ENCODE data around the gene SNX20.

SNX20 gene

DNA sequence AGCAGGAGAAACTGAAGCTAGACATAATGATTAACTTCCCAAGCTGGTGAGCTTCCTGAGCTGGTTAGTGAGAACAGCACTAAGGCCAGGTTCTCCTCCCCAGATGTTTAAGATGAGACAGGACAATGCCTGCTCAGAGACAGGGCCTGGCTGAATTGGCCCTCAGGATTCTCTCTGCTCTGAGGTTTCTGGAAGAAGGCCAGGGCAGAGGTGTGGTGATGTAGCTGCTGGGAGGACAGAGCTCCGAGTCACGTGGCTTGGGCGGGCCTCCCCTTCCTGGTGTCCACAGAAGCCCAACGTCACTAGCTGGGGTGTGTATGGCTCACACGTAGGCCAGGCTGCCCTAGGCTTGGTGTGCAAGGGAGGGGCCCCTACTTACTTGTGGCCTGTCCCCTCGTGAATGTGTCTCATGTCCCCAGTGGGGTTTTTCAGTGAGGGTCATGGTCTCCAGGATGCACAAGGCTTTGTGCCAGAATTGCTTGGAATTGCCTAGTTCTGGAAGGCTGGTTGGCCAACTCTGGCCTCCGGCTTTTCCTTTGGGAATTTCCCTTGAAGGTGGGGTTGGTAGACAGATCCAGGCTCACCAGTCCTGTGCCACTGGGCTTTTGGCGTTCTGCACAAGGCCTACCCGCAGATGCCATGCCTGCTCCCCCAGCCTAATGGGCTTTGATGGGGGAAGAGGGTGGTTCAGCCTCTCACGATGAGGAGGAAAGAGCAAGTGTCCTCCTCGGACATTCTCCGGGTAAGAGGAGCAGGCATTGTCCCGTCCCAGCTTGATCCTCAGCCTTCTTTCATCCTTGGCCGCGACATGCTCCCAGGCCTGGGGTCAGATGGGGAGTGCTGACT, 15.7 kb upstream of the SNX20 start:
- Histone ChIP-seq H3K36me3 (ENCODE audit: insufficient read depth, low read length) (no peaks in the 10 kb centered on the region), H3K9me3 (ENCODE audit: low read length) (no peaks in the 10 kb centered on the region), H3K4me3 (ENCODE audit: low read length) (no peak overlapping the region), H3K4me1 (ENCODE audit: insufficient read depth, low read length) (no peaks in the 10 kb centered on the region), H2AFZ (ENCODE audit: low read depth, low read length) (no peak overlapping the region), H3K27me3 (ENCODE audit: insufficient read depth, low read length) (peaks cover 37% of the 10 kb centered on the region)

DNA sequence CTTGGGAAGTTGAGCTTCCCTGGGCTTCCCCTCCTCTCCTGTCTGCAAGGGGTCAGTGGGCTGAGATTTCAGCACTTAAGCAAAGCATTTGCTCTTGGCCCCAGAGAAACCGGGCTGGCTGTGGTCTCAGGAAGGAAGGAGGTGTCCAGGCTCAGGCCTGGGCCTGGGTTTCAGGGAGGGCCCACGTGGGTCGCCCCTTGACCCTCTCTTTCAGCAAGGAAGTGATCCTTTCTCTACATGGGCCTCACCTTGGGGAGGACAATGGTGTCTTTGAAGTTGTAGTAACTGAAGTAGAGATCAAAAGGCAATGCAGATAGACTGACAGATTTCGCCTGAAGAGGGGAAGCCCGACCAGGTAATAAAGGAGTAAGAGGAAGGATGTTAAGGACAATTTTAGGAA, 15.0 kb upstream of the SNX20 start:
- Histone ChIP-seq H3K36me3 (ENCODE audit: insufficient read depth, low read length) (no peaks in the 10 kb centered on the region), H3K4me3 (ENCODE audit: low read length) (no peak overlapping the region), H3K9me3 (ENCODE audit: low read length) (no peaks in the 10 kb centered on the region), H2AFZ (ENCODE audit: low read depth, low read length) (no peak overlapping the region), H3K4me1 (ENCODE audit: insufficient read depth, low read length) (no peaks in the 10 kb centered on the region), H3K27me3 (ENCODE audit: insufficient read depth, low read length) (peaks cover 37% of the 10 kb centered on the region)

DNA sequence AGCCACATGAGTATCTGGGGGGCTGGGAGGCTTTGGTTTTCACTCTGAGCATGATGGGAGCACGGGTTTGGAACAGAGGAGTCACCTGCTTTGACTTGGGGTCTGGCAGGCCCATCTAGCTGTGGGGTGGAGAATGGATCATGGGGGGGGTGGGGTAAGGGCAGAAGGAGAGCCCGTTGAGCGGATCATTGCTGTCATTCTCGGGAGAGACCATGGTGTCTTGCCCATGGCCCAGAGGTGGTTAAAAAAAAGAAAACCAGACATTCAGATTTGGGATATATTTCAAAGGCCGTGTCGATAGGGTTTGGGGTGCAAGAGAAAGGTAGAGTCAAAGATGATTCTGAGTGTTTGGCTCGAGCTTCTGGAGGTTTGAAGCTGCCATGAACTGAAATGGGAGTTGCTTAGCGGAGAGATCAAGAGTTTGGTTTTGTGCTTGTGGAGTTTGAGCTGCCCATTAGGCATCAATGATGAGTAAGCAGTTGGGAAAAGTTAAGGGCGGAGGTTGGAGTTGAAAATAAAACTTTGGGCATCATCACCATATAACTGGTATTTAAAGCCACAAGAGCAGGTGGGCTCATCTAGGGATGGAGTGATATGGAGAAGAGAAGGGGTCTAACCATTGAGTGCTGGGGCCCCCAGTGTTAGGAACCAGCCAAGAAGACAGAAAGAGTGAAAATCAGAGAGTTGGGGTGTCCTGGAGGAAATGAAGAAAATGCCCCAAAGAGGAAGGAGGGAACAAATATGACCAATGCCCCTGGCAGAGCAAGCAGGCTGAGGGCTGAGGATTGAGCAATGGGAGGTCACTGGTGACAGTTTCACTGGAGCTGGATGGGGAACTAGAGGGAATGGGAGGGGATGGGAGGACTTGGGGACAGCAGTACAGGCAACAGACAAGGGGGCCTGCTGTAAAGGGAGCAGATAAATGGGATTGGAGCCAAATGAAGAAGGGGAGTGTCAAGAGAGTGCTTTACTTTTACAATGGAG, 14.2 kb upstream of the SNX20 start:
- H3K36me3 ChIP-seq (ENCODE audit: insufficient read depth, low read length) = no peaks in the 10 kb centered on the region
- peaks cover 40% of the 10 kb centered on the region for H3K27me3 ChIP-seq (ENCODE audit: insufficient read depth, low read length)
- no peaks in the 10 kb centered on the region for H3K9me3 ChIP-seq (ENCODE audit: low read length)
- H3K4me1 ChIP-seq (ENCODE audit: insufficient read depth, low read length) = no peaks in the 10 kb centered on the region
- no peak overlapping the region for H2AFZ ChIP-seq (ENCODE audit: low read depth, low read length)
- H3K4me3 ChIP-seq (ENCODE audit: low read length) = no peak overlapping the region

DNA sequence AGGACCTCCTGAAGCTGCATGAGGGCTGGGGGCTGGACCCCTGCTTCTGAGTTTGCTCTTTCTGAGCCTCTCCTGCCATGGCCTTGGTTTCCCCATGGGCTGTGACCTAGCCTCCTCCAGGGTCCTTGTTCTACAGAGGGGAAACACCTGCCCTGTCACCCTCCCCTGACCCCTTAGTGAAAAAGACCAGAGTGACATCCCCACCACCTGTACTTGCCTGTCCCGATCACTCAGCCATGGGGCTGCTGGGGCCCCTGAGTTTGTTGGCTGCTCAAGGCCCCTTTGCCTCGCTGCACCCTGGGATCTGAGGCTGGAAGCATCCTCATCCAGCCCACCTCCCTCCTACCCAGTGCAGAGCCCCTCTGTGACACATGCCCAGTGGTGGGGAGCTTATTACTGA, 13.1 kb upstream of the SNX20 start:
- H3K9me3 ChIP-seq (ENCODE audit: low read length) = no peaks in the 10 kb centered on the region
- H3K4me1 ChIP-seq (ENCODE audit: insufficient read depth, low read length) = no peaks in the 10 kb centered on the region
- H3K27me3 ChIP-seq (ENCODE audit: insufficient read depth, low read length) = peaks cover 40% of the 10 kb centered on the region
- no peak overlapping the region for H2AFZ ChIP-seq (ENCODE audit: low read depth, low read length)
- H3K36me3 ChIP-seq (ENCODE audit: insufficient read depth, low read length) = no peaks in the 10 kb centered on the region
- H3K4me3 ChIP-seq (ENCODE audit: low read length) = no peak overlapping the region

DNA sequence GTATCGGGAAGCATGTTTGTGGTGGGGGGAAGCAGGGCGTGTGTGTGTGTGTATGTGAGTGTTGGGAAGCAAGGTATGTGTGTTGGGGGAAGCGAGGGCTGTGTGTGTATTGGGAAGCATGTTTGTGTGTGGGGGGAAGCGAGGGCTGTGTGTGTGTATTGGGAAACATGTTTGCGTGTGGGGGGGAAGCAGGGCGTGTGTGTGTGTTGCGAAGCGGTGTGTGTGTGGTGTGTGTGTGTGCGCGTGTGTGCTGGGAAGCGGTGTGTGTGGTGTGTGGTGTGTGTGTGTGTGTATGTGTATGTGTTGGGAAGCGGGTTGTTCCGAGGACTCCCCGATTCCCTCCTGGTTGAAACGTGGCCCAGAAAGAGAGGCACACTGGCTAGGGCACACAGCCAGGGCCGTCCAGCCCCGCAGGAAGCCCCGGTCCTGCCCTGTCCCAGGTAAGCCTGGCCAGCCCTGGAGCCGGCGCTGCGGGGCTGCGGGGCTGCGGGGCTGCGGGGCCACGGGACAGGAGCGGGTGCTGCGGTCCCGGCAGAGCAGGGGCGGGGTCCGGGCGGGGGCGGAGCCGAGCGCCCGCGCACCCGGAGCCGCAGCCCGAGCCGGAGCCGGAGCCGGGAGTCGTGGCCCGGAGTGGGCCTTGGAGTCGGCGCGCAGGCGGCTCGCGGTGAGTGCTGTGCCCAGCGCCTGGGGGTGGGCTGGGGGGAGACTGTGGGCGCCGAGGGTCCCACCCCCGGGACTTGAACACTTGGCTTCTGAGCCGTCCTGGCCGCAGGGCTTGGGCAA, 12.1 kb upstream of the SNX20 start, which contains the start of gene NOD2:
Gene NOD2 (plus strand): TSS at position 608 of the 783 bp plus-strand sequence. CDS start 5,890 bp downstream, outside the sequence.
- Histone ChIP-seq H3K4me1 (ENCODE audit: insufficient read depth, low read length) (no peaks in the 10 kb centered on the region), H3K4me3 (ENCODE audit: low read length) (no peak within 1 kb of the TSS), H3K9me3 (ENCODE audit: low read length) (no peaks in the 10 kb centered on the region), H3K36me3 (ENCODE audit: insufficient read depth, low read length) (no peaks in the 10 kb centered on the region), H3K27me3 (ENCODE audit: insufficient read depth, low read length) (peaks cover 39% of the 10 kb centered on the region), H2AFZ (ENCODE audit: low read depth, low read length) (no peak within 1 kb of the TSS)

DNA sequence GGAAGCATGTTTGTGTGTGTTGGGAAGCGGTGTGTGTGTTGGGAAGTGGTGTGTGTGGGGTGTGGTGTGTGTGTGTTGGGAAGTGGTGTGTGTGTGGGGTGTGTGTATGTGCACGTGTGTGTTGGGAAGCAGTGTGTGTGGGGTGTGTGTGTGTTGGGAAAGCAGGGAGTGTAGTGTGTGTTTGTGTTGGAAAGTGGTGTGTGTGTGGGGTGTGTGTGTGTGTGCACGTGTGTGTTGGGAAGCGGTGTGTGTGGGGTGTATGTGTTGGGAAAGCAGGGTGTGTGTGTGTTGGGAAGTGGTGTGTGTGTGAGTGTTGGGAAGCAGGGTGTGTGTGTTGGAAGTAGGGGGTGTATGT, 11.5 kb upstream of the SNX20 start:
- Histone ChIP-seq H2AFZ (ENCODE audit: low read depth, low read length) (no peak overlapping the region), H3K4me1 (ENCODE audit: insufficient read depth, low read length) (no peaks in the 10 kb centered on the region), H3K27me3 (ENCODE audit: insufficient read depth, low read length) (peaks cover 37% of the 10 kb centered on the region), H3K36me3 (ENCODE audit: insufficient read depth, low read length) (no peaks in the 10 kb centered on the region), H3K4me3 (ENCODE audit: low read length) (no peak overlapping the region), H3K9me3 (ENCODE audit: low read length) (no peaks in the 10 kb centered on the region)

DNA sequence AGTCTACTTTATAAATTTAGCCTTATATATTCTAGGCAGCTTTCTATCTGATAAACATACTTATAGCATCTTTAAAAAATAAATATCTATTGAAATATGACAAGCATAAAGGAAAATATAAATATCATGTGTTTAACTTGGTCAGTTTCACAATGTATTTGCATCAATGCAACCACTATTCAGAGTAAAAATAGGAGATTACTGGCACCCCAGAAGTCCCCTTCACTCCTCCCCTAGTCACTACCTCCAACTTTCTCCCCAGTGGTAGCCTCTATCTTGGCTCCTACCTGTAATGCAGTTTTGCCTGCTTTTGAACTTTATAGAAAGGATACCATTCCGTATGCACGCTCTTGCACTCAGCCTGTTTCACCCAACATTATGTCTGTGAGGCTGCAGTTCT, 9.1 kb upstream of the SNX20 start:
- H3K36me3 ChIP-seq (ENCODE audit: insufficient read depth, low read length) = no peaks in the 10 kb centered on the region
- H3K27me3 ChIP-seq (ENCODE audit: insufficient read depth, low read length) = peaks cover 25% of the 10 kb centered on the region

DNA sequence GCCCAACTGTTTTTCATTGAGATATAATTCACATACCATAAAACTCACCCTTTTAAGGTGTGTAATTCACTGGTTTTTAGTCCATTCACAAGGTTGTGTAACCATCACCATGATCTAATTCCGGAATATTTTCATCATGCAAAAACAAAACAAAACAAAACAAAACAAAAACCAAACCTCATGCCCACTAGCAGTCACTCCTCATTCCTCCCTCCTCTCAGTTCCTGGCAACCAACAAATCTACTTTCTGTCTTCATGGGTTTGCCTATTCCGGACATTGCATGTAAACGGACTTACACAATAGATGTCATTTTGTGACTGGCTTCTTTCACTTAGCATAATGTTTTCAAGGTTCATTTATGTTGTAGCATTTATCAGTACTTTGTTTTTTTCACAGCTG, 7.8 kb upstream of the SNX20 start:
- H3K27me3 ChIP-seq (ENCODE audit: insufficient read depth, low read length) = peaks cover 19% of the 10 kb centered on the region
- no peaks in the 10 kb centered on the region for H3K4me1 ChIP-seq (ENCODE audit: insufficient read depth, low read length)
- H3K4me3 ChIP-seq (ENCODE audit: low read length) = no peak overlapping the region
- no peaks in the 10 kb centered on the region for H3K36me3 ChIP-seq (ENCODE audit: insufficient read depth, low read length)
- H2AFZ ChIP-seq (ENCODE audit: low read depth, low read length) = no peak overlapping the region
- no peaks in the 10 kb centered on the region for H3K9me3 ChIP-seq (ENCODE audit: low read length)

More for the DNA sequence above, 9.1 kb upstream of the SNX20 start:
- no peaks in the 10 kb centered on the region for H3K9me3 ChIP-seq (ENCODE audit: low read length)
- no peak overlapping the region for H3K4me3 ChIP-seq (ENCODE audit: low read length)
- H3K4me1 ChIP-seq (ENCODE audit: insufficient read depth, low read length) = no peaks in the 10 kb centered on the region
- no peak overlapping the region for H2AFZ ChIP-seq (ENCODE audit: low read depth, low read length)

DNA sequence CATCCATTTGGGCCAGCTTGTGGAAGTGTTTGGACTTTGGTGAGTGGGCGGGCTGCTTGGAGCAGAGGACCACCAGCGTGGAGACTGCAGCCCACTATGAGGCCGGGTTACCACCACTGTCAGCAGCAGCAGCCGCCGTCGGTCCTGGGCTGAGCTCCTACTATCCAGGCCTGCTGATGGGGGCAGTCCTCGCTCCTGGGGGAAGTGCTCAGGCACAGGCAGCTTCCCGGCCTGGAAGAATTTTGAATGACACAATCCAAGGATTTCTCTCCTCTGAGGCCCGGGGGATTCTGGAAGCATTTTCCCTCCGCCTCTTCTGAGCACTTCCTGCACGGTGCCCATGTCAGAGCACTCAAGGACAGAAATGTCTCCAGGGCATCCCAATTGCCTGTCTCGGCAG, 7.0 kb upstream of the SNX20 start:
- Histone ChIP-seq H2AFZ (ENCODE audit: low read depth, low read length) (no peak overlapping the region), H3K4me3 (ENCODE audit: low read length) (no peak overlapping the region), H3K36me3 (ENCODE audit: insufficient read depth, low read length) (no peaks in the 10 kb centered on the region), H3K4me1 (ENCODE audit: insufficient read depth, low read length) (no peaks in the 10 kb centered on the region), H3K27me3 (ENCODE audit: insufficient read depth, low read length) (peaks cover 12% of the 10 kb centered on the region), H3K9me3 (ENCODE audit: low read length) (no peaks in the 10 kb centered on the region)

DNA sequence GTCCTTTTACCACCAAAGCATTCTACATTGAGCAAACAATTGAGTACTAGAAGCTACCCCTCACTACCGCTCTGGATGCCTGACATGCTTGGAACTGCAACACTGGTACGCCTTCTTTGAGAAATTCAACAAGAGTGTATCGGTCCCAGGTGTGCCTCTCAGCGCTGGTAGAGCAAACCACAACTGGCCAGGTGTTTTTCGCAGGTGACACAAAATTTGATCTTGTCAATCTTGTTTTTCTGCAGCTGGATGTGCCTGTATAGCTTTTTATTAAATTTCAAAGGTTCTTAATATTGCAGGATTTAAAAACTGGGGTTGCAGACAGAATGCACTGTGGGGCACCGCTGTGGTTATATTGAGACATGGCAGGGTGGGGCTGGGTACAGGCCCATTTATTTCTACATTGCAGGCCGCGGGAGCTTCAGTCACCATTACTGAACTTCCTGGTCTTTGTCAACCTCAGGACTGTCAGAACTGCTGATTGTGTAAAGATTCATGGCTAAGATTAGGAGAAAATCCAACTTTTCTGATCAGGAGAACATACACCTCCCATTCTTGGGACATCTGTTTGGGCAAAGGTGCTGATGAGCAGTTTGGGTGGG, 4.5 kb upstream of the SNX20 start:
- no peaks in the 10 kb centered on the region for H3K27me3 ChIP-seq (ENCODE audit: insufficient read depth, low read length)
- H2AFZ ChIP-seq (ENCODE audit: low read depth, low read length) = no peak overlapping the region
- no peaks in the 10 kb centered on the region for H3K4me1 ChIP-seq (ENCODE audit: insufficient read depth, low read length)
- no peaks in the 10 kb centered on the region for H3K9me3 ChIP-seq (ENCODE audit: low read length)
- no peak overlapping the region for H3K4me3 ChIP-seq (ENCODE audit: low read length)
- H3K36me3 ChIP-seq (ENCODE audit: insufficient read depth, low read length) = no peaks in the 10 kb centered on the region

DNA sequence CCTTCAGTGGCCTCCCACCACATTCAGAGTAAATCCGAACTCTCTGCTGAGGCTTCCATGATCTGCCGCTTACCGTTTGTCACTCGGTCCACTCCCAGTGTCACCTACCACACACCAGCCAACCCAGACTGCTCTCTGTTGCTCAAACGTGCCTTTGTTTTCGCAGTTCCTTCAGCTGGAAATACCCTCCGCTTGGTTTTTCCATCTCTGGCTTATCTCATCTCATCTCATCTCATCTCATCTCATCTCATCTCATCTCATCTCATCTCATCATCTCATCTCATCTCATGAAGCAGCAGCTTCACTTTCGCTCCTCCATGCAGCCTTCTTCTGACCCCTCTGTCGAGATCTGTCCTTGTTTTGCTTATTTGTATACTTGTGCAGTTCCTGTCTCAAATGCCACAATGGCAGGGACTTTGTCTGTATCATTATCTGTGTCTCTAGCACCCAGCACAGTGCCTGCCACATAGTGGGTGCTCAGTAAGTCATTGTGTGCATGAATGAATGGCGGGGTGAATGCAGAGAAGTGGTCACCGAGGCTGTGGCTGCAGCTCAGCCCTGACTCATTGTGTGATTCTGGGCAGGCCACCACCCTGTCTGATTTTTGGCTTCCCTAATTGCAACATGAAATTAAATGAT, 3.8 kb upstream of the SNX20 start:
- Histone ChIP-seq H3K27me3 (ENCODE audit: insufficient read depth, low read length) (no peaks in the 10 kb centered on the region), H3K9me3 (ENCODE audit: low read length) (no peaks in the 10 kb centered on the region), H3K36me3 (ENCODE audit: insufficient read depth, low read length) (no peaks in the 10 kb centered on the region), H3K4me1 (ENCODE audit: insufficient read depth, low read length) (no peaks in the 10 kb centered on the region), H3K4me3 (ENCODE audit: low read length) (no peak overlapping the region), H2AFZ (ENCODE audit: low read depth, low read length) (no peak overlapping the region)

DNA sequence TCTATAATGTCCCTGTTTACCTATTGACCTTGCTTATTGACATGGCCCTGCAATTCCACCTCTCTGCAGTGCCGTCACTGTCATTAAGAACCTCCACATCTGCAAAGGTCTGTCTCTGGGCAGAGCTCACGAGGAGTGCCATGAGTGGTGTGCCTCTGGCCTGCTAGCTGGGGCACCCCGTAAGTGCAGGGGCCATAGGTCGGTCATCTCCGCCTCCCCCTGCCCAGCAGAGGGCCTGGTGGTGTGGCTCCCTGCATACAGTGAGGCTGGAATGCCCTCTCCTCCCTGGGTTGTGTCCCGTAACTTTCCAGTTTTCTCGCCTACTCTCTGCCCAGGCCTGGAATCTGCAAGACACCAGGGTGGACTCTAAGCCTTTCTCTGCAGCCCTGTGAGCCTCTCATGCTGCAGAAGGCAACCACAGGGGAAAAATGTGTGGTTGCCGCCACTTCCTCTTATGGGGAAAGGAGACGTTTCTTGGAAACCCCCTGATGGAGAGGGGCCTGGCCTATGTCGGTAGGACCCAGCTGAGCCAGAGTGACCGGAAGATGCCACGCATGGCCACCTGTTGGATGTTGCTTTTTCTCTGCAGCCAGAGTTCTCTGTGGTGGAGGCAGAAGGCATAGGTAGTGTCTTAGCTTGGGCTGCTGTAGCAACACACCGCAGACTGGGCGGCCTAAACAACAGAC, 2.7 kb upstream of the SNX20 start:
- no peaks in the 10 kb centered on the region for H3K36me3 ChIP-seq (ENCODE audit: insufficient read depth, low read length)
- no peaks in the 10 kb centered on the region for H3K9me3 ChIP-seq (ENCODE audit: low read length)
- H3K4me3 ChIP-seq (ENCODE audit: low read length) = no peak overlapping the region
- no peak overlapping the region for H2AFZ ChIP-seq (ENCODE audit: low read depth, low read length)
- no peaks in the 10 kb centered on the region for H3K27me3 ChIP-seq (ENCODE audit: insufficient read depth, low read length)
- no peaks in the 10 kb centered on the region for H3K4me1 ChIP-seq (ENCODE audit: insufficient read depth, low read length)

Measured in neuron (in vitro differentiated cells).